Head of caudate nucleus (tissue), 42 donors: ENCODE data around the gene SELENOT.
"Not testable (repeated sequence)": the region's sequence is repeated elsewhere in the genome, so short reads cannot be mapped to it uniquely, and the experiment has no call there.

Source experiments
- DNase-seq, 42 donors: peaks; one replicate each; pipeline versions ENCODE4 v3.0.0 to v3.0.0-alpha.2; 2020 to 2021; ENCODE audit warnings: mixed read lengths in 7 of 42
- intact Hi-C: fragments of 100-400 bp; cut with DNase I; formaldehyde crosslinking; loops from one replicate; pipeline ENCODE4 v1.15.0; 2022

The SELENOT gene

GRCh38 chr3:150603980-150604319 is 829 bp downstream of the SELENOT start:
- intact Hi-C loops, result loop anchor here (1.0 to 2.0 kb wide), 2 partner anchors 58 to 159 kb away; partner anchors contain the start of genes EIF2A, SERP1 and SIAH2
- peak in 3 of 42 donors; percentile 1 to 23 (median 12) for DNase-seq

GRCh38 chr3:150605998-150606641 is 3.0 kb downstream of the SELENOT start:
- intact Hi-C loops, result no loop called here
- DNase-seq, result peak in 2 of 42 donors; percentile 15

- intact Hi-C loops, result no loop called here
- DNase-seq, result no peak
Measured at GRCh38 chr3:150607267-150608065, 4.3 kb downstream of the SELENOT start.

- intact Hi-C loops, result no loop called here
Measured at GRCh38 chr3:150609988-150610387, 6.9 kb downstream of the SELENOT start.

GRCh38 chr3:150610785-150611184 is 7.7 kb downstream of the SELENOT start:
- intact Hi-C loops, result no loop called here
- no peak for DNase-seq

More at GRCh38 chr3:150609988-150610387, 6.9 kb downstream of the SELENOT start:
- DNase-seq, result no peak

- DNase-seq, result no peak
- intact Hi-C loops, result no loop called here
Measured at GRCh38 chr3:150611666-150612065, 8.5 kb downstream of the SELENOT start.

- no peak for DNase-seq
- intact Hi-C loops, result no loop called here
Measured at GRCh38 chr3:150612494-150612893, 9.4 kb downstream of the SELENOT start.

GRCh38 chr3:150613034-150613433 is 9.9 kb downstream of the SELENOT start:
- intact Hi-C loops, result no loop called here
- DNase-seq, result no peak

GRCh38 chr3:150613709-150614480 is 10.8 kb downstream of the SELENOT start:
- intact Hi-C loops, result no loop called here
- DNase-seq, result no peak

- no peak for DNase-seq
Measured at GRCh38 chr3:150620002-150620689, 17.0 kb downstream of the SELENOT start.

GRCh38 chr3:150622955-150623354 is 19.8 kb downstream of the SELENOT start:
- intact Hi-C loops, result not testable (repeated sequence)

More at GRCh38 chr3:150620002-150620689, 17.0 kb downstream of the SELENOT start:
- intact Hi-C loops, result no loop called here

GRCh38 chr3:150623945-150624344 is 20.8 kb downstream of the SELENOT start:
- intact Hi-C loops, result no loop called here
- DNase-seq, result no peak

More at GRCh38 chr3:150622955-150623354, 19.8 kb downstream of the SELENOT start:
- not testable (repeated sequence) for DNase-seq

- no peak for DNase-seq
- intact Hi-C loops, result no loop called here
Measured at GRCh38 chr3:150626148-150626930, 23.2 kb downstream of the SELENOT start.

- DNase-seq, result no peak
- intact Hi-C loops, result no loop called here
Measured at GRCh38 chr3:150627557-150627956, 24.4 kb downstream of the SELENOT start.

- intact Hi-C loops, result no loop called here
- no peak for DNase-seq
Measured at GRCh38 chr3:150631515-150632221, 28.5 kb downstream of the SELENOT start.

- DNase-seq, result peak in 1 of 42 donors; percentile 6
- intact Hi-C loops, result no loop called here
Measured at GRCh38 chr3:150635076-150635475, 32.0 kb downstream of the SELENOT start.

- intact Hi-C loops, result no loop called here
- no peak for DNase-seq
Measured at GRCh38 chr3:150635526-150635925, 32.4 kb downstream of the SELENOT start.

GRCh38 chr3:150636258-150636657 is 33.1 kb downstream of the SELENOT start:
- intact Hi-C loops, result no loop called here

More at GRCh38 chr3:150636258-150636657, 33.1 kb downstream of the SELENOT start:
- DNase-seq, result no peak
